GM21515 (cell line): Measurements from ENCODE around the gene DPP6.
"Not testable (repeated sequence)": the region's sequence is repeated elsewhere in the genome, so short reads cannot be mapped to it uniquely, and the experiment has no call there.

Experiments used
- ATAC-seq: cut with Tn5 transposase; IDR thresholded peaks from one replicate; pipeline ENCODE4 v1.9.1; 2021; ENCODE audit not compliant: unreplicated experiment

Gene DPP6

GRCh38 chr7:154646126-154647013, 594.2 kb downstream of the DPP6 start:
- ATAC-seq: no peak

DNA sequence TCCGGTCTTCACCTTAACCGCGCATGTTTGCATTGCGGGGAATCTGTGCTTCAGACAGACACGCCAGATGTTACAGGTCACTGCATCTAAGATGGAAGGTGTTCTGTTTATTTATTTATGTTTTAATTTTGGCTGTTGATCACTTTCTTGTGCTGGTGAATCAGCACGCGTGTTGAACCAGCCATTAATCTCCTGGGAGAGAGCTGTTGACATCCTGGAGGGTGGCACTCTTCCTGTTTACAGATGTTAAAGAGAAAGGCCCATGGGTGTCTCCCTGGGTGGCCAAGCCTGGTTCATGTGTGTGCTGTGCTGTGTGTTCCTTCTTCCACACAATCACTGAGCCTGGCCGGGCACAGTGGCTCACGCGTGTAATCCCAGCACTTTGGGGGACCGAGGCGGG, 595.4 kb downstream of the DPP6 start:
- no peak for ATAC-seq

GRCh38 chr7:154649015-154649414, 596.8 kb downstream of the DPP6 start:
- ATAC-seq: no peak

DNA sequence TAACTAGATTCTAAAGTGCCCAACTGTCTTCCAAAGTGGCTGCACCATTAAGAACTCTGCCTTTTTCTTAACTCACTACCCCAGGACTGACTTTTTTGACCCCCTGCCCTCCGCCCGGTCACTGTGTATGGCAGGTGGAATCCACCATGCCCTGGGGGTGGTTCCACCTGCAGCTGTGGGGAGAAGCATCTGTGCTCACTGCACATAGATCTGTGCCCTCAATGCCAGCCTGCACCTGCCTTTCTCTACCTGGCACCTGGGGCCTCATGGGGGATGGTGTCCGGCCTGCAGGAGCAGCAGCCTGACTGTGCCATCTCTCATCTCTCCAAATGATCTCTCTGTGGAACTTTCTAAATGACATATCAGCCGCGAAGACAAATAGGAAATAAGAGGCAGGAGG, 597.2 kb downstream of the DPP6 start:
- ATAC-seq: no peak

GRCh38 chr7:154650275-154650674, 598.1 kb downstream of the DPP6 start:
- no peak for ATAC-seq

- no peak for ATAC-seq
Measured at GRCh38 chr7:154651501-154651900, 599.3 kb downstream of the DPP6 start.

DNA sequence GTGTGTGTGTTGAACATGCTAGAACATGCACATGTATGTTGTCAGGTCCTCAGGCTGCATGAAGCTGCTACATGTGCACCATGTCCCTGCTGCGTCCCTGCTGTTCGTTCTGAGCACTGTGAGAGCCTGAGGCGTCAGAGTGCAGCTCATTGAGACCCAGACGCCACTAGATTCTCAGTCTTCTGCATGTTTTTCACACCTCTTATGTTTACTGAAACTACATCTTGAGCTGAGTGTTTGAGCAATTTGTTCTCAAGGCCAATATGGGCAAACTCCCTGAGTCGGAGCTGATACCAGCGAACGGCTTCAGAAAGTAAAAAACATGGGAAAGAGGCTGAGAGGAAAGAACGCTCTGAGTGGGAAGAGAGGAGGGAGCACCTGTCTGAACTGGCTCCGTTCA, 600.4 kb downstream of the DPP6 start:
- ATAC-seq: no peak

DNA sequence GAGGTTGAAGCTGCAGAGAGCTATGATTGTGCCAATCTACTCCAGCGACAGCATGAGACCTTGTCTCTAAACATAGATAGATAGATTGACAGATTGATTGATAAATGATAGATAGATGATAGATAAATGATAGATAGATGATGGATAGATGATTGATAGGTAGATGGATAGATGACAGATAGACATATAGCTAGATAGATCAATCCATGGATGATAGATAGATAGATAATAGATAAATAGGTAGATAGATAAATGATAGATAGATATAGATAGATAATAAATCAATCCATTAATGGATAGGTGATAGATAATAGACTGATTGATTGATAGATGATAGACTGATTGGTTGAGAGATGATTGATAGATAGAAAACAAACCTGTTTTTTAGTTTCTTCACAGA, 601.1 kb downstream of the DPP6 start:
- no peak for ATAC-seq

GRCh38 chr7:154656618-154657017, 604.4 kb downstream of the DPP6 start:
- no peak for ATAC-seq

DNA sequence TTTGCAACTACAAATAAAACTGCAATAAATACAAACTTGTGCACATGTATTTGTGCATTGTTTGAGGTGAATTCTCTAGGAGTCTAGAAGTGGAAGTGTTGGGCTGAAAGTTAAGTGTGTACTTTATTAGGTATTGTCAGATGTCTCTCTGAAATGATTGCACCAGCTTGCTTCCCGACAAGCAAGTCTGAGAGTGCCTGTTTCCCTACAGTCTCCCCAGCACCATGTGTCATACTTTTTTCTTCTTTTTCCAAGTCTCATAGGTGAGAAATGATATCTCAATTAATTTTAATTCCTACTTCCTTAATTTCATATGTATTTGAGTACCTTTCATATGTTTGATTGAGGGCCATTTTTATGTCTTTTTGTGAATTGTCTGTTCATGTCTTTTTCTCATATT, 614.6 kb downstream of the DPP6 start:
- no peak for ATAC-seq

DNA sequence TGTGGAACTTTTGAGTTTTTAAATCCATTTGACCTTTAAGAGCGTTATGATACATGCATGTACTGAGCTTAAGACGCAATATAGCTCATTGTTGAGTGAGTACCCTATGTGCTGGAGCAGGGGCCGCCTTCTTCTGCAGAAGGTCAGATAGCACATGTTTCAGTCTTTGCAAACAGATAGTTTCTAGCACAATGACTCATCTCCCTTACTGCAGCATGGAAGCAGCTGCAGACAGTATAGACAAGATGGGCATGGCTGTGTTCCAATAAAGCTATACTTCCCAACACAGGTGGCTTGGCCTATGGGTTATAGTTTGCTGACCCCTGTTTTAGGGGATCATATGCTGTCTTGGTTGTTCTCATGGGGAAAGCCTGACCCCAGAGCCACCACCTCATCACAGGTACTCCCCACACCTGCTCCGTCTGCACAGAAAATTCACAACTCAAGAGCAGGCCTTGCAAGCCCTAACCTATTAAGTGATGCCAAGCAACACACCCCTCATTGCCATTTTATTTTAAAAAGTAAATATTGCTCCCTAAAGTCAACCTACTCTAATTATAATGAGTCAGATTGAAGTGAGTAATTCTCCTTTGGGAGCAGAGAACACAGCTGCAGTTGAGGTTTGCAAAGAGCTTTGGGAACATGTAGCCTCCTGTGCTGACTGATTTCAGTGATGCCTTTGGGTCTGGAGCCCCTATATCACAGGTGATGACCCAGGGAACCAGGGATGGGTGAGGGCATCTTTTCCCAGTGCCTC, 620.6 kb downstream of the DPP6 start:
- no peak for ATAC-seq

DNA sequence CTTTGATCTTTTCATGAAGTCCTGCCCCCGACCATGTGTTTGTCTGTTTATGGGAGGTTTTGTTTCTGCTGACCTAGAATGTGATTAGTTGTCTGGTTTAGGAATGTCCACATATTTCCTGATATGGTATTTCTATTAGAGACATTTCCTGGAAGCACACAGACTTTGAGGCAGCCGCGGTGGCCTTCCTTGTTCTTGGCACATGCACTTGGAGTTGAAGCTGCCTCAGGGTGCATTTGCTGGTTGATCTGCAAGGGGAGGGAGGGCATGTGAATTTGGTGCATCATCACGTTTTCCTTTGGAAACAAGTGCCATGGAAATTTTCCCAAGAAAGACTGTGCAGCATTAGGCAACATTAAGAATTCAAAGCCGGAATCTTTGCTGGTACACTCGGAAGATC, 622.0 kb downstream of the DPP6 start:
- no peak for ATAC-seq

DNA sequence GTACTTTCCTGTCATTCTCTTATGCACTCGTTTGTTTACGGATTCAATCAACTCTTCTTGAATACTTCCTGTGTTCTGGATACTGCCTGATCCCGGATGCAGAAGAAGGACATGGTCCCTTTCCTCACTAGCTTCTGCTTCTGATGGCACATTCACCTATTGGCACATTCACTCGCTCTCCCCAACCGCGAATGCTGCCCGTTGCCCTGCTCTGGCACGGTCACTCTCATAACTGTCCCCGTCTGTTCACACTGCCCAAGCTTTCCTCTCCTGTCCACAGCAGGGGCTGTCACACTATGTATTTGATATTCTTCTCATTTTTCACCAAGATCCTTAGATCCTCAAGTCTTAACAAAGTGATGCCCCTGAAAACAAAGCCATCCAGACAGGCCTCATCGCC, 623.4 kb downstream of the DPP6 start:
- no peak for ATAC-seq

- not testable (repeated sequence) for ATAC-seq
Measured at GRCh38 chr7:154676033-154676421, 623.8 kb downstream of the DPP6 start.

DNA sequence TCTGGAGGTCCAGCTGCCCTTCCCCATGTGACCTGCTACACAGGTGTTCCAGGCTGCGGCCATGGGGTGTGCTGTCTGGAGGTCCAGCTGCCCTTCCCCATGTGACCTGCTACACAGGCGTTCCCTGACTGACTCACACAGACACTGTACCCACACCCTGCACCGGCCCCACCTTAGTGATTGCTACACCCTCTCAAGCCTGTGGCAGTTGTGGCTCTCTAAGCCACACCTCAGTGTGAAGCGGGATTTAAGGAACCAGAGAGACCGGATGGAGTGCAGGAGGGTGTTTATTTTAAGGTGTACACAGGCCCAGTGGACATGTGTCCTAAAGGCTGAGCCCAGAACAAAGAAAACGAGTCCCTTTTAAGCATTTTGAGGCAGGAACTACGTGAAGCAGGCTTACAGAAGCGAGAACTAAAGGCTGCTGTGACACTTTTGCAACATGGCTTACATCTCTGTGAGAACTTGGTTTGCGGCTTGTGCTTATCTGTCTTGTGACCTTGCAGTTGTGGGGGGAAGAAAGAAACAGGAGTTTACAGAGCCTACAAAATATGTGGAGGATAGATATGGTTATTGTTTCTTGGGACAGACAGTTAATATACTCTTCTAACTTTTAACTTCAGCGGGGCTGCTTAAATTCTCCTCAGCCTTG, 624.4 kb downstream of the DPP6 start:
- ATAC-seq: no peak

GRCh38 chr7:154677454-154677853, 625.3 kb downstream of the DPP6 start:
- no peak for ATAC-seq

DNA sequence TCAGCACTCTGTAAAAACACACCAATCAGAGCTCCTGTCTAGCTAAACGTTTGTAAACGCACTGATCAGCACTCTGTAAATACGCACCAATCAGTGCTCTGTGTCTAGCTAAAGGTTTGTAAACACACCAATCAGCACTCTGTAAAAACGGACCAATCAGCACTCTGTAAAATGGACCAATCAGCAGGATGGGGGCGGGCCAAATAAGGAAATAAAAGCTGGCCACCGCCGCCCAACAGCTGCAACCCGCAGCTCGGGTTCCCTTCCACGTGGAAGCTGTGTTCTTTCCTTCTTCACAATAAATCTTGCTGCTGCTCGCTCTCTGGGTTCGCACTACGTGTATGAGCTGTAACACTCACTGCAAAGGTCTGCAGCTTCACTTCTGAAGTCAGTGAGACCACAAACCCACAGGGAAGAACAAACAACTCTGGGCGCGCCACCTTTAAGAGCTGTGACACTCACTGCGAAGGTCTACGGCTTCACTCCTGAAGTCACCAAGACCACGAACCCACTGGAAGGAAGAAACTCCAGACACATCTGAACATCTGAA, 625.9 kb downstream of the DPP6 start:
- ATAC-seq: not testable (repeated sequence)

- ATAC-seq: no peak
Measured at GRCh38 chr7:154679379-154680053, 627.3 kb downstream of the DPP6 start.

- no peak for ATAC-seq
Measured at GRCh38 chr7:154680894-154681659, 628.9 kb downstream of the DPP6 start.

DNA sequence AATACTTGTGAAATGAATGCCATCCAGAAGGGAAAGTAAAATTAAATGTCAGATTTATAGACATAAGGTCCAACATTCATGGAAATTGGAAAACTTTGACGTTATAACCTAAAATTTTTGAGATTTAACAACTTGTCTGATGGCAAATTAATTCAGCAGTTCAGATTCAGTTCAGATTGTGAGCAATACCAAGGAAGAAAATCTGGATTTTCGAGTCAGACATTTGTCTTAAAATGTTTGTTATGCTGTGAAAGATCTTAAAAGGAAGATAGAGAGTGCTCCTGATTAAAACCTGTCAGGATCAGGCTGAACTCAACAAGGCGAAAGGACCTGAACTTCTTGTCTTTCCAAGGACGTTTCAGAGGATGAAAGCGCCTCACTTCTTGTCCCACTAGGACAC, 629.8 kb downstream of the DPP6 start:
- ATAC-seq: no peak
